OCI-LY1 (cell line): ENCODE results near the gene P3H3.

Experiments
- CTCF ChIP-seq: fragments of 200-600 bp; sonication (generic), shearing (Covaris generic); IDR thresholded peaks from 2 replicates; pipeline ENCODE4 v1.5.1; 2017; ENCODE audit warnings: mild to moderate bottlenecking, antibody characterized with exemption, low read length, moderate library complexity, mixed read lengths
- EZH2 ChIP-seq: fragments of 200-600 bp; sonication (generic), shearing (Covaris generic); IDR thresholded peaks from 2 replicates; pipeline ENCODE4 v1.8.0; 2017; ENCODE audit warnings: borderline replicate concordance, mixed run types, mild to moderate bottlenecking, antibody characterized with exemption, low read length, moderate library complexity, mixed read lengths

GRCh38 chr12:6842075-6842474 lies 13.9 kb downstream of the P3H3 start:
- no peak for TF ChIP-seq CTCF
- no peak for TF ChIP-seq EZH2
